Prostate gland (tissue), 2 donors: Measurements from ENCODE around the gene HADHA. TPM values are rescaled to one million over a fixed set of nuclear protein-coding genes. Genes with fewer than 3 reads are reported as not detected.

Experiments
- DNase-seq: peaks from one replicate; pipeline ENCODE4 v3.0.0-alpha.2; 2019; ENCODE audit warnings: low spot score
- H3K27ac ChIP-seq, 2 donors: fragments of 200-600 bp; sonication (generic); 2 replicates each; pipeline ENCODE4 v1.5.1; 2017 to 2019
- H3K27me3 ChIP-seq: fragments of 200-600 bp; sonication (generic); replicated peaks from 2 replicates; pipeline ENCODE4 v1.5.1; 2019; ENCODE audit not compliant: insufficient read depth
- H3K36me3 ChIP-seq, 2 donors: fragments of 200-600 bp; sonication (generic); 1 replicate in 1 of 2; 2 replicates in 1 of 2; pipeline versions ENCODE4 v1.5.1 to v1.8.1; 2017 to 2019
- H3K4me1 ChIP-seq: fragments of 200-600 bp; sonication (generic); replicated peaks from 2 replicates; pipeline ENCODE4 v1.5.1; 2019
- H3K4me3 ChIP-seq, 2 donors: fragments of 200-600 bp; sonication (generic); 2 replicates each; pipeline ENCODE4 v1.5.1; 2017 to 2019
- H3K9me3 ChIP-seq: fragments of 200-600 bp; sonication (generic); 2 replicates; pipeline ENCODE4 v1.5.1; 2017
- POLR2A ChIP-seq: fragments of 450-650 bp; IDR thresholded peaks from one replicate; pipeline ENCODE4 v1.6.1; 2016; ENCODE audit warnings: antibody characterized with exemption, mild to moderate bottlenecking
- POLR2AphosphoS5 ChIP-seq: sonication (generic); formaldehyde crosslinking; IDR thresholded peaks from one replicate; pipeline ENCODE4 v1.6.1; 2017; ENCODE audit warnings: antibody characterized with exemption
- WGBS: methylation state at CpG from one replicate; pipeline ENCODE4 v1.1.5; 2018; 5-methylcytosine and 5-hydroxymethylcytosine counted together
- intact Hi-C: fragments of 100-400 bp; cut with DNase I; formaldehyde crosslinking; loops from one replicate; pipeline ENCODE4 v1.14.2; 2022
- total RNA-seq, 2 donors: library from RNA; depleted of rRNA; stranded (reverse); fragments of >200 nt; gene quantifications; one replicate each; pipeline ENCODE4 v1.1.0, GENCODE V29; 2016
- TF ChIP-seq, protein P1 (sequence below), 4 experiments: fragments of 200-600 bp in 2 of 4; fragments of 450-650 bp in 2 of 4; sonication (generic) in 2 of 4; IDR thresholded peaks; 1 replicate in 3 of 4; 2 replicates in 1 of 4; pipeline ENCODE4 v1.5.1; 2016 to 2019; ENCODE audit warnings: antibody characterized with exemption in 4 of 4, mild to moderate bottlenecking in 2 of 4, moderate library complexity in 2 of 4

Gene HADHA
- total RNA-seq, 2 donors from 2014 or later, result 96.6 to 107 TPM

- H3K36me3 ChIP-seq, result peaks cover 0 to 6% of the 10 kb centered on the region in 2 donors
- intact Hi-C loops, result no loop called here
- TF ChIP-seq, protein P1, sequence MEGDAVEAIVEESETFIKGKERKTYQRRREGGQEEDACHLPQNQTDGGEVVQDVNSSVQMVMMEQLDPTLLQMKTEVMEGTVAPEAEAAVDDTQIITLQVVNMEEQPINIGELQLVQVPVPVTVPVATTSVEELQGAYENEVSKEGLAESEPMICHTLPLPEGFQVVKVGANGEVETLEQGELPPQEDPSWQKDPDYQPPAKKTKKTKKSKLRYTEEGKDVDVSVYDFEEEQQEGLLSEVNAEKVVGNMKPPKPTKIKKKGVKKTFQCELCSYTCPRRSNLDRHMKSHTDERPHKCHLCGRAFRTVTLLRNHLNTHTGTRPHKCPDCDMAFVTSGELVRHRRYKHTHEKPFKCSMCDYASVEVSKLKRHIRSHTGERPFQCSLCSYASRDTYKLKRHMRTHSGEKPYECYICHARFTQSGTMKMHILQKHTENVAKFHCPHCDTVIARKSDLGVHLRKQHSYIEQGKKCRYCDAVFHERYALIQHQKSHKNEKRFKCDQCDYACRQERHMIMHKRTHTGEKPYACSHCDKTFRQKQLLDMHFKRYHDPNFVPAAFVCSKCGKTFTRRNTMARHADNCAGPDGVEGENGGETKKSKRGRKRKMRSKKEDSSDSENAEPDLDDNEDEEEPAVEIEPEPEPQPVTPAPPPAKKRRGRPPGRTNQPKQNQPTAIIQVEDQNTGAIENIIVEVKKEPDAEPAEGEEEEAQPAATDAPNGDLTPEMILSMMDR (IDR thresholded peaks at IDR 0.05), result no peak
- TF ChIP-seq POLR2A (no peak), POLR2AphosphoS5 (no peak)
- H3K9me3 ChIP-seq, result no peaks in the 10 kb centered on the region
- 83% methylated on average over 6 of the region's 6 CpGs for WGBS
- H3K27ac ChIP-seq, result no peak overlapping the region
- no peak overlapping the region for H3K4me3 ChIP-seq
- DNase-seq, result no peak
- H3K4me1 ChIP-seq, result no peaks in the 10 kb centered on the region
- H3K27me3 ChIP-seq, result no peaks in the 10 kb centered on the region
Observed at GRCh38 chr2:26217720-26218119, 26.7 kb downstream of the HADHA start.

DNA sequence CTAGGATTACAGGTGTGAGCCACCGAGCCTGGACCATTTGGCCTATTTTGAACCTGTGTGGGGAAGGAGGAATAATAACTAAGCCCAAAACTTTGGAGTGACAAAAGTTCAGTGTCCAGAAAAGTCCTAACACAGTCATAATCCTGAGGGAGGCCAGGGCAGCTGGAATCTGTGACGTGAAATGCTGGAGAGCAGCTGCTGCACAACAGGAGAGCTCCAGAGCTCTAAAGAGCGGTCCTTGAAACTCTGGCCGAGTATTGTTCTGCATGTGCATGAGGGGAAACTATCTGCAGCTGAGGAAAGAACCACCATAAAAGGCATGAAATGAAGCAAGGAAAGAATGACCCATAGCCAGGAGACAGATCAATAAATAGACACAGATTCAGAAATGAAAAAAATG is 27.8 kb downstream of the HADHA start:
- H3K4me3 ChIP-seq, result no peak overlapping the region
- no peak overlapping the region for H3K27ac ChIP-seq
- H3K9me3 ChIP-seq, result no peaks in the 10 kb centered on the region
- no peak for DNase-seq
- peaks cover 0 to 6% of the 10 kb centered on the region in 2 donors for H3K36me3 ChIP-seq
- TF ChIP-seq, protein P1 (IDR thresholded peaks at IDR 0.05), result no peak
- TF ChIP-seq POLR2AphosphoS5, result no peak
- TF ChIP-seq POLR2A, result no peak
- H3K4me1 ChIP-seq, result no peaks in the 10 kb centered on the region
- intact Hi-C loops, result no loop called here
- 98% methylated on average over 4 of the region's 4 CpGs for WGBS
- H3K27me3 ChIP-seq, result no peaks in the 10 kb centered on the region

DNA sequence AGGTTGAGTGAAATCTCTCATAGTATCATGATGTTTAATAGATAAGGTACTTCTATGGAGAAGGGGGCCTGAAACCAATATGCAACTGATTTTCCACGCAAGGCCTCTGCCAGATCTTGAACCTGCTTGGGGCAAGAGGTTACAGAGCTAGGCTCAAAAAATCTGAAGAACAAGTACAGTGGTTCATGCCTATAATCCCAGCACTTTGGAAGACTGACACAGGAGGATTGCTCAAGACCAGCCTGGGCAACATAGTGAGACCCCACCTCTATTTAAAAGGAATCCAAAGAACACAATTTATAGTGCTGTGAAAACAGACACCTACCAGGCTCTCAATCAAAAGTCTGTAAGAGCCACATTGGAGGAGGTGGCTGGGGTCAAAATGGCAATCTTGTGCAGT is 28.6 kb downstream of the HADHA start:
- no peaks in the 10 kb centered on the region for H3K4me1 ChIP-seq
- DNase-seq, result no peak
- H3K4me3 ChIP-seq, result no peak overlapping the region
- H3K9me3 ChIP-seq, result no peaks in the 10 kb centered on the region
- intact Hi-C loops, result no loop called here
- H3K27me3 ChIP-seq, result no peaks in the 10 kb centered on the region
- peaks cover 0 to 6% of the 10 kb centered on the region in 2 donors for H3K36me3 ChIP-seq
- 100% methylated on average over 1 of the region's 1 CpG for WGBS
- TF ChIP-seq POLR2AphosphoS5 (no peak), POLR2A (no peak)
- TF ChIP-seq, protein P1 (IDR thresholded peaks at IDR 0.05), result no peak
- no peak overlapping the region for H3K27ac ChIP-seq

- no peak for TF ChIP-seq POLR2AphosphoS5
- no peak overlapping the region for H3K27ac ChIP-seq
- 63% methylated on average over 1 of the region's 1 CpG for WGBS
- H3K4me3 ChIP-seq, result no peak overlapping the region
- intact Hi-C loops, result no loop called here
- H3K4me1 ChIP-seq, result no peaks in the 10 kb centered on the region
- no peaks in the 10 kb centered on the region for H3K9me3 ChIP-seq
- no peaks in the 10 kb centered on the region for H3K27me3 ChIP-seq
- DNase-seq, result no peak
- H3K36me3 ChIP-seq, result peaks cover 2 to 6% of the 10 kb centered on the region in 2 donors
Observed at GRCh38 chr2:26214759-26215158, 29.7 kb downstream of the HADHA start.

GRCh38 chr2:26212011-26212410 is 32.4 kb downstream of the HADHA start:
- intact Hi-C loops, result no loop called here
- no peaks in the 10 kb centered on the region for H3K9me3 ChIP-seq
- 87% methylated on average over 5 of the region's 5 CpGs for WGBS

More at GRCh38 chr2:26212011-26212410, 32.4 kb downstream of the HADHA start:
- H3K36me3 ChIP-seq, result peaks cover 6 to 8% of the 10 kb centered on the region in 2 donors
- H3K27me3 ChIP-seq, result no peaks in the 10 kb centered on the region
- no peak overlapping the region for H3K27ac ChIP-seq
- no peaks in the 10 kb centered on the region for H3K4me1 ChIP-seq
- no peak overlapping the region for H3K4me3 ChIP-seq
- DNase-seq, result no peak
- TF ChIP-seq, protein P1 (IDR thresholded peaks at IDR 0.05), result no peak
- TF ChIP-seq POLR2AphosphoS5 (no peak), POLR2A (no peak)
